Left ventricle myocardium inferior (tissue), 1 donor: ENCODE data around the gene C1orf53. TPM values are rescaled to one million over a fixed set of nuclear protein-coding genes. Genes with fewer than 3 reads are reported as not detected.
A peak's percentile ranks its signal among the peaks of the same experiment; 100 is the strongest.
"Not testable (repeated sequence)": the region's sequence is repeated elsewhere in the genome, so short reads cannot be mapped to it uniquely, and the experiment has no call there.

Experiments
- DNase-seq: peaks from one replicate; pipeline ENCODE4 v3.0.0-alpha.2; 2020
- H3K27ac ChIP-seq: fragments of 200-600 bp; replicated peaks from 2 replicates; pipeline ENCODE4 v1.8.0; 2021
- H3K27me3 ChIP-seq: fragments of 200-600 bp; 2 replicates; pipeline ENCODE4 v1.8.0; 2021; ENCODE audit warnings: low read depth
- H3K36me3 ChIP-seq: fragments of 200-600 bp; 2 replicates; pipeline ENCODE4 v1.8.0; 2021
- H3K4me1 ChIP-seq: fragments of 200-600 bp; 2 replicates; pipeline ENCODE4 v1.8.0; 2021
- H3K4me3 ChIP-seq: fragments of 200-600 bp; 2 replicates; pipeline ENCODE4 v1.8.0; 2021; ENCODE audit warnings: mild to moderate bottlenecking, moderate library complexity
- H3K9me3 ChIP-seq: fragments of 200-600 bp; replicated peaks from 2 replicates; pipeline ENCODE4 v1.8.0; 2021
- CTCF ChIP-seq: fragments of 200-600 bp; IDR thresholded peaks from 2 replicates; pipeline ENCODE4 v1.8.0; 2021; ENCODE audit warnings: antibody characterized with exemption, mild to moderate bottlenecking, borderline replicate concordance
- intact Hi-C: fragments of 100-400 bp; cut with micrococcal nuclease; formaldehyde crosslinking; loops from one replicate; pipeline ENCODE4 v1.11.0; 2022
- long read RNA-seq: library from polyadenylated mRNA; unstranded; transcript quantifications from one replicate; pipeline ENCODE4 v2.0.0, GENCODE V29; 2021
- total RNA-seq: library from RNA; stranded (reverse); fragmentation: NEBNext Ultra II Directional; extraction: Animal tissue kit (Norgen Biotek cat#: 25700); gene quantifications from one replicate; pipeline ENCODE4 v1.2.1, GENCODE V29; 2021
- donor health status: DM: no; HTN: yes; CAD: no; lungs with severe emphysema.

The C1orf53 gene
- 7.8 TPM for total RNA-seq
- long read RNA-seq, transcript C1orf53-201 (3 exons, 588 nt): major isoform, 8 of 8 reads
- long read RNA-seq, partial matches to known transcripts: 0 of 8 reads
- long read RNA-seq, other reads (novel, unspliced or antisense): 0 of 8 reads

DNA sequence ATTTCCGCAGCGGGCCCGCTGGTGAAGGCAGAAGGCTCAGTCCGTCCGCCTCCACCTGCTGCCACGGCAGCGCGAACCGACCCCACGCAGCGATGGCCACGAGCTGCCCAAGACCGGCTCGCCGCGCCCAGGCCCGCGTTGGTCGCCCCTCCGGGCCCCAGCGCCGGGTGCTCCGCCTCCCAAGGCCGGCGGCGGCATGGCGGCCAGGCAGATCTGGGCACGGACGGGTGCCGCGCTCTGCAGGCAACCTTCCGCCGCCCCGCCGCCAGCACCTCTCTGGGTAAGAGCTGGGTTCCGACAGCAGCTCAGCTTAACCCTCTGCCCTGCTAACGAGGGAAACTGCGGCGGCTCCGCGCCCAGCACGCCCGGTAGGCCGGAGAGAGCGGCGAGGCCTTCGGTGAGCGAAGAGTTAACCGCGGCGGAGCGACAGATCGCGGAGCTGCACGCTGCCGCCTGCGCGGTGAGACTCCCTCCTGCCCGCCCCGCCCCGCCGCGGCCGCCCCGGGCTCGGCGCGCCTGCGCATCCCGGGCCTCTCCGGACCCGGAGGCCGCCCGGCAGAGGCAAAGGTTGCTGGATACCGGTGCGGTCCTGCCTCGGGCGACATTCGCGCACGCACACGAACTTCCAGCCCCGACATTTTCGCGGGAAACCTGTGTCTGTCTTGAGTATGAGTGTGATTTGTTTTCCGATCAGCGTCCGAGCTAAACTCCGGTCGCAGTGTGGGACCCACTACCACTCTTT lies at the start of gene C1orf53:
C1orf53 (plus strand) TSS at position 177 of the 742 bp plus-strand sequence; CDS start at position 197, 20 bp downstream.
- Histone ChIP-seq H3K4me1 (peaks cover 15% of the 10 kb centered on the region), H3K36me3 (no peaks in the 10 kb centered on the region), H3K4me3 (peak within 1 kb of the TSS; percentile 75), H3K27me3 (peaks cover 38% of the 10 kb centered on the region), H3K27ac (peak within 1 kb of the TSS; percentile 89), H3K9me3 (no peaks in the 10 kb centered on the region)
- DNase-seq: peak; percentile 86
- intact Hi-C loops: no loop called here
- no peak for TF ChIP-seq CTCF

GRCh38 chr1:197855751-197856150 lies 46.7 kb upstream of the C1orf53 start:
- H3K27ac ChIP-seq, intact Hi-C loops, H3K36me3 ChIP-seq: not testable (repeated sequence)

GRCh38 chr1:197857477-197857876 lies 45.0 kb upstream of the C1orf53 start:
- Histone ChIP-seq H3K27ac (no peak overlapping the region), H3K4me3 (no peak overlapping the region), H3K27me3 (no peaks in the 10 kb centered on the region), H3K36me3 (no peaks in the 10 kb centered on the region), H3K9me3 (no peaks in the 10 kb centered on the region), H3K4me1 (no peaks in the 10 kb centered on the region)
- DNase-seq: no peak
- no peak for TF ChIP-seq CTCF
- intact Hi-C loops: no loop called here

More at GRCh38 chr1:197855751-197856150, 46.7 kb upstream of the C1orf53 start:
- not testable (repeated sequence) for H3K4me3 ChIP-seq, H3K4me1 ChIP-seq, H3K27me3 ChIP-seq, DNase-seq, H3K9me3 ChIP-seq

- H3K36me3 ChIP-seq: no peaks in the 10 kb centered on the region
- DNase-seq: no peak
- no peak overlapping the region for H3K4me3 ChIP-seq
- TF ChIP-seq CTCF: no peak
- no peaks in the 10 kb centered on the region for H3K4me1 ChIP-seq
- no peaks in the 10 kb centered on the region for H3K27me3 ChIP-seq
- intact Hi-C loops: no loop called here
- H3K9me3 ChIP-seq: no peaks in the 10 kb centered on the region
- no peak overlapping the region for H3K27ac ChIP-seq
Measured at GRCh38 chr1:197859024-197859423, 43.4 kb upstream of the C1orf53 start.

GRCh38 chr1:197862221-197862620 lies 40.2 kb upstream of the C1orf53 start:
- Histone ChIP-seq H3K4me3 (no peak overlapping the region), H3K27me3 (no peaks in the 10 kb centered on the region), H3K27ac (no peak overlapping the region), H3K4me1 (no peaks in the 10 kb centered on the region), H3K36me3 (no peaks in the 10 kb centered on the region), H3K9me3 (no peaks in the 10 kb centered on the region)
- intact Hi-C loops: no loop called here
- no peak for DNase-seq
- TF ChIP-seq CTCF: no peak

DNA sequence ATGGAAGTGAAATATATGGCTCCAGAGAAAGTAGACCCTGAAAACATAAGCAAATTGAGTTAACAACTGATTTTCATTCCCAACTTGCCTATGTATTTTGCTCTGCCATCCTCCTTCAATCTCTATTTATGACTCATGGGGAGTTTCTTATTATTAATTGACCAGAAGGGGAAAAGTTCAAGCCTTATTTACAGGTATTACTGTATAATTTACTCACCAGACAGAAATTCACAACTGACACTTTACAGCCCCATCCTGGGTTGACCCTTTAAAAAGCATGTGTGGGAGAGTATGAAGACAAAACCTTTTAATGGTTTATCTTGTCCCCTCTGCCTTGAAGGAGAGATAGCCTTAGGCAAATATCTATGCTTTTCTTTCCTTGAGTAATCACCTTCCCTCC lies 39.8 kb upstream of the C1orf53 start:
- Histone ChIP-seq H3K36me3 (no peaks in the 10 kb centered on the region), H3K4me3 (no peak overlapping the region), H3K9me3 (no peaks in the 10 kb centered on the region), H3K4me1 (no peaks in the 10 kb centered on the region), H3K27ac (no peak overlapping the region), H3K27me3 (no peaks in the 10 kb centered on the region)
- intact Hi-C loops: no loop called here
- no peak for TF ChIP-seq CTCF
- no peak for DNase-seq
